Uterus (tissue), 4 donors: ENCODE measurements around the gene EVA1C. TPM values are rescaled to one million over a fixed set of nuclear protein-coding genes. Genes with fewer than 3 reads are reported as not detected.
A peak's percentile ranks its signal among the peaks of the same experiment; 100 is the strongest.
"Not testable (repeated sequence)": the region's sequence is repeated elsewhere in the genome, so short reads cannot be mapped to it uniquely, and the experiment has no call there.

Experiments used
- DNase-seq, 2 donors: peaks; one replicate each; pipeline ENCODE4 v3.0.0-alpha.2; 2019 to 2020
- H3K27ac ChIP-seq, 2 donors: fragments of 200-600 bp; sonication (generic); 1 replicate in 1 of 2; 2 replicates in 1 of 2; pipeline ENCODE4 v1.5.1; 2016 to 2018
- H3K27me3 ChIP-seq, 2 donors: fragments of 200-600 bp; sonication (generic); one replicate each; pipeline ENCODE4 v1.5.1; 2018 to 2019; ENCODE audit warnings: control low read depth in 1 of 2
- H3K36me3 ChIP-seq, 2 donors: fragments of 200-600 bp; sonication (generic); one replicate each; pipeline ENCODE4 v1.5.1; 2019; ENCODE audit warnings: control low read depth in 1 of 2
- H3K4me1 ChIP-seq, 2 donors: fragments of 200-600 bp; sonication (generic); one replicate each; pipeline ENCODE4 v1.5.1; 2018 to 2019; ENCODE audit warnings: control low read depth in 1 of 2
- H3K4me3 ChIP-seq, 2 donors: fragments of 200-600 bp; sonication (generic); 1 replicate in 1 of 2; 2 replicates in 1 of 2; pipeline ENCODE4 v1.5.1; 2018 to 2019; ENCODE audit warnings: mild to moderate bottlenecking in 1 of 2
- H3K9me3 ChIP-seq, 2 donors: fragments of 200-600 bp; sonication (generic); one replicate each; pipeline ENCODE4 v1.5.1; 2019; ENCODE audit warnings: control low read depth in 1 of 2
- CTCF ChIP-seq, 4 experiments: fragments of 200-600 bp in 2 of 4; fragments of 450-650 bp in 2 of 4; sonication (generic) in 2 of 4; IDR thresholded peaks; one replicate each; pipeline ENCODE4 v1.5.1; 2016 to 2019; ENCODE audit warnings: antibody characterized with exemption in 4 of 4, mild to moderate bottlenecking in 2 of 4, moderate library complexity in 1 of 4
- POLR2A ChIP-seq, 2 donors: fragments of 450-650 bp; IDR thresholded peaks; one replicate each; pipeline ENCODE4 v1.6.1; 2016; ENCODE audit warnings: antibody characterized with exemption in 2 of 2, mild to moderate bottlenecking in 1 of 2, moderate library complexity in 1 of 2
- intact Hi-C: fragments of 100-400 bp; cut with DNase I; formaldehyde crosslinking; loops from one replicate; pipeline ENCODE4 v1.15.1; 2023; ENCODE audit warnings: low total_unique reads
- total RNA-seq, 4 donors: library from RNA; depleted of rRNA in 3 of 4; stranded (reverse); fragments of >200 nt in 3 of 4; gene quantifications; one replicate each; pipeline versions ENCODE4 v1.1.0 to v1.2.4, GENCODE V29; 2014 to 2023
- donor health status: DM: yes; HTN: yes; CAD: no.

The EVA1C gene
- total RNA-seq, 4 donors from 2014 or later: 8.3 to 105 (median 48.7) TPM

DNA sequence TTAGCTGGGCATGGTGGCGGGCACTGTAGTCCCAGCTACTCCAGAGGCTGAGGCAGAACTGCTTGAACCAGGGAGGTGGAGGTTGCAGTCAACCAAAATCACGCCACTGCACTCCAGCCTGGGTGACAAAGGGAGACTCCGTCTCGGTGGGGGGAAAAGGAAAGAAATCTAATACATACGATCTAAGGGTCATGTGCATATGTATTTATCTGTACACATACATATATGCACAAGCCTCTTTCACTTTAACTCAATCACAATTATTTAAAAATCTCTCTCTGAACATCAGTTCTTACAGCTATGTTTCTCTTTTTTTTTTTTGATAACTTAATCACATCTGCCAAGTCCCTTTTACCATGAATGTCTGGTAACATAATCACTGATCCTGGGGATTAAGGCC lies 34.7 kb downstream of the EVA1C start:
- TF ChIP-seq CTCF (IDR thresholded peaks at IDR 0.05) (no peak), POLR2A (IDR thresholded peaks at IDR 0.05) (no peak)
- no peaks in the 10 kb centered on the region for H3K36me3 ChIP-seq
- peaks cover 0 to 5% of the 10 kb centered on the region in 2 donors for H3K9me3 ChIP-seq
- H3K27me3 ChIP-seq: no peaks in the 10 kb centered on the region
- no peak overlapping the region for H3K4me3 ChIP-seq
- peak overlapping the region in 1 of 2 donors; percentile 99 for H3K27ac ChIP-seq
- DNase-seq: no peak
- peaks cover 0 to 11% of the 10 kb centered on the region in 2 donors for H3K4me1 ChIP-seq
- intact Hi-C loops: no loop called here

DNA sequence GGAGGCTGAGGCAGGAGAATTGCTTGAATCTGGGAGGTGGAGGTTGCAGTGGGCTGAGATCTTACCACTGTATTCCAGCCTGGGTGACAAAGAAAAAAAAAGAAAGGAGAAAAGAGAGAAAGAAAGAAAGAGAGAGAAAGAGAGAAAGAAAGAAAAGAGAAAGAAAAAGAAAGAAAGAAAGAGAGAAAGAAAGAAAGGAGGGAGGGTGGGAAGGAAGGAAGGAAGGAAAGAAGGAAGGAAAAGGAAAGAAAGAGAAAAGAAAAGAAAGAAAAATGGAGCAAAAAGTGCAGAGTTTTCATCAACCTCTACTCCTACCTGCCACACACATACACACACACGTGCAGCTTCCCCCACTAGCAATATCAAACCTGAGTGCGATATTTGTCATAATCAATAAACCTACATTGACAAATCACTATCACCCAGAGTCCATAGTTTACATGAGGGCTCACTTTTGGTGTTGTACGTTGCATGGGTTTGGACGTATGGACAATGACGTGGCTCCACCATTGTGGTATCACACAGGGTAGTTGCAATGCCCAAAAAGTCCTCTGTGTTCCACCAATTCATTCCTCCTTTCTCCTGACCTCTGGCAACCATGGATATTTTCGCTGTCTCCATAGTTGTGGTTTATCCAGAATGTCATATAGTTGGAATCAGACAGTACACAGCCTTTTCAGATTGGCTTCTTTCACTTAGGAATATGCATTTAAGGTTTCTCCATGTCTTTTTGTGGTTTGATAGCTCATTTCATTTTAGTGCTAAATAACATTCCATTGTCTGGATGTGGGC lies 36.5 kb downstream of the EVA1C start:
- H3K9me3 ChIP-seq: no peaks in the 10 kb centered on the region
- no peak for DNase-seq
- no peaks in the 10 kb centered on the region for H3K36me3 ChIP-seq
- no peak overlapping the region for H3K4me3 ChIP-seq
- H3K27ac ChIP-seq: peak overlapping the region; percentile 93 to 99
- H3K4me1 ChIP-seq: peaks cover 0 to 11% of the 10 kb centered on the region in 2 donors
- H3K27me3 ChIP-seq: no peaks in the 10 kb centered on the region
- no peak for TF ChIP-seq POLR2A (IDR thresholded peaks at IDR 0.05)
- TF ChIP-seq CTCF (IDR thresholded peaks at IDR 0.05): no peak
- intact Hi-C loops: no loop called here

- peaks cover 0 to 15% of the 10 kb centered on the region in 2 donors for H3K4me1 ChIP-seq
- peak in 1 of 2 donors; percentile 16 for TF ChIP-seq POLR2A (IDR thresholded peaks at IDR 0.05)
- H3K4me3 ChIP-seq: peak overlapping the region in 1 of 2 donors; percentile 4
- H3K27me3 ChIP-seq, H3K9me3 ChIP-seq, intact Hi-C loops, H3K36me3 ChIP-seq: not testable (repeated sequence)
- peak overlapping the region; percentile 93 to 99 for H3K27ac ChIP-seq
- DNase-seq: peak; percentile 87 to 89
Measured at GRCh38 chr21:32450881-32451701, 38.6 kb downstream of the EVA1C start.

- H3K27me3 ChIP-seq, intact Hi-C loops, H3K4me3 ChIP-seq, H3K36me3 ChIP-seq, DNase-seq, H3K9me3 ChIP-seq: not testable (repeated sequence)
- Histone ChIP-seq H3K4me1 (peaks cover 4 to 24% of the 10 kb centered on the region in 2 donors), H3K27ac (peak overlapping the region; percentile 93 to 99)
Measured at GRCh38 chr21:32452191-32452590, 39.7 kb downstream of the EVA1C start.

- intact Hi-C loops: no loop called here
- peak overlapping the region; percentile 93 to 99 for H3K27ac ChIP-seq
Measured at GRCh38 chr21:32452641-32453040, 40.1 kb downstream of the EVA1C start.

More at GRCh38 chr21:32452641-32453040, 40.1 kb downstream of the EVA1C start:
- Histone ChIP-seq H3K4me3 (no peak overlapping the region), H3K27me3 (no peaks in the 10 kb centered on the region), H3K36me3 (no peaks in the 10 kb centered on the region), H3K4me1 (peaks cover 9 to 29% of the 10 kb centered on the region in 2 donors), H3K9me3 (no peaks in the 10 kb centered on the region)
- TF ChIP-seq POLR2A (IDR thresholded peaks at IDR 0.05): no peak
- TF ChIP-seq CTCF (IDR thresholded peaks at IDR 0.05): no peak
- DNase-seq: no peak
